Erythroblast (primary cell): ENCODE data around the gene CGREF1.

Experiments used
- GATA1 ChIP-seq: IDR thresholded peaks from 2 replicates; pipeline ENCODE4 v1.6.1; 2011; ENCODE audit warnings: low read depth, mild to moderate bottlenecking, control low read depth, low read length, moderate library complexity
- POLR2A ChIP-seq: IDR thresholded peaks from 2 replicates; pipeline ENCODE4 v1.6.1; 2011; ENCODE audit warnings: mild to moderate bottlenecking, low read length

- TF ChIP-seq POLR2A (no peak), GATA1 (no peak)
Measured at GRCh38 chr2:27149570-27150405, 30.9 kb upstream of the CGREF1 start.
